Neural cell (in vitro differentiated cells): ENCODE data around the gene PPP6R1. TPM values are rescaled to one million over a fixed set of nuclear protein-coding genes. Genes with fewer than 3 reads are reported as not detected.

Experiments used
- H2AFZ ChIP-seq: fragments of 200-600, 300-800 bp; sonication (generic), shearing (Covaris generic); 2 replicates; pipeline ENCODE4 v1.6.0; 2014; ENCODE audit warnings: low read depth, mild to moderate bottlenecking, antibody characterized with exemption, low read length, moderate library complexity
- H3F3A ChIP-seq: fragments of 200-600 bp; shearing (Covaris generic); 2 replicates; pipeline ENCODE4 v1.6.1; 2016; ENCODE audit warnings: mild to moderate bottlenecking, moderate library complexity, mixed read lengths, antibody characterized with exemption, low read length; ENCODE audit not compliant: insufficient read depth, poor library complexity, severe bottlenecking
- H3K27ac ChIP-seq: fragments of 200-600, 300-800 bp; sonication (generic), shearing (Covaris generic); 2 replicates; pipeline ENCODE4 v1.5.1; 2014; ENCODE audit warnings: mild to moderate bottlenecking, low read length, moderate library complexity
- H3K27me3 ChIP-seq: fragments of 300-800, 200-600 bp; sonication (generic), shearing (Covaris generic); 2 replicates; pipeline ENCODE4 v1.6.0; 2014; ENCODE audit warnings: mild to moderate bottlenecking, low read depth, low read length, moderate library complexity; ENCODE audit not compliant: insufficient read depth
- H3K36me3 ChIP-seq: fragments of 300-800, 200-600 bp; sonication (generic), shearing (Covaris generic); 2 replicates; pipeline ENCODE4 v1.5.1; 2014; ENCODE audit warnings: mild to moderate bottlenecking, antibody characterized with exemption, low read length, moderate library complexity; ENCODE audit not compliant: insufficient read depth
- H3K4me2 ChIP-seq: fragments of 300-800, 200-600 bp; sonication (generic), shearing (Covaris generic); 2 replicates; pipeline ENCODE4 v1.6.0; 2014; ENCODE audit warnings: mild to moderate bottlenecking, low read length
- H3K4me3 ChIP-seq: fragments of 300-800, 200-600 bp; sonication (generic), shearing (Covaris generic); 2 replicates; pipeline ENCODE4 v1.5.1; 2014; ENCODE audit warnings: mild to moderate bottlenecking, low read length, moderate library complexity
- H3K79me2 ChIP-seq: fragments of 200-600 bp; shearing (Covaris generic); replicated peaks from 2 replicates; pipeline ENCODE4 v1.6.0; 2014; ENCODE audit warnings: mild to moderate bottlenecking, low read length, moderate library complexity; ENCODE audit not compliant: insufficient read depth
- H3K9ac ChIP-seq: fragments of 300-800, 200-600 bp; sonication (generic), shearing (Covaris generic); 2 replicates; pipeline ENCODE4 v1.6.1; 2016; ENCODE audit warnings: mild to moderate bottlenecking, low read length, mixed read lengths
- H3K9me2 ChIP-seq: fragments of 200-600 bp; shearing (Covaris generic); 2 replicates; pipeline ENCODE4 v1.6.1; 2016; ENCODE audit warnings: mild to moderate bottlenecking, low read length, mixed read lengths; ENCODE audit not compliant: insufficient read depth
- H3K9me3 ChIP-seq: fragments of 200-600, 300-800 bp; sonication (generic), shearing (Covaris generic); 2 replicates; pipeline ENCODE4 v1.6.1; 2016; ENCODE audit warnings: mild to moderate bottlenecking, mixed run types, low read length, moderate library complexity, mixed read lengths
- H4K20me1 ChIP-seq: fragments of 200-600 bp; shearing (Covaris generic); 2 replicates; pipeline ENCODE4 v1.6.1; 2016; ENCODE audit warnings: mild to moderate bottlenecking, mixed run types; ENCODE audit not compliant: insufficient read depth
- CTCF ChIP-seq: fragments of 450-650 bp; IDR thresholded peaks from 2 replicates; pipeline ENCODE4 v1.5.1; 2014; ENCODE audit warnings: antibody characterized with exemption, mild to moderate bottlenecking, moderate library complexity; ENCODE audit not compliant: poor library complexity, severe bottlenecking
- EP300 ChIP-seq: fragments of 450-650 bp; conservative IDR thresholded peaks from 2 replicates; pipeline ENCODE4 v1.6.1; 2014; ENCODE audit warnings: antibody characterized with exemption, mild to moderate bottlenecking, moderate library complexity; ENCODE audit not compliant: poor library complexity, severe bottlenecking
- EZH2 ChIP-seq: fragments of 200-600, 300-800 bp; shearing (Covaris generic), sonication (generic); IDR thresholded peaks from 2 replicates; pipeline ENCODE4 v1.6.1; 2014; ENCODE audit warnings: antibody characterized with exemption, low read length, borderline replicate concordance, mild to moderate bottlenecking; ENCODE audit not compliant: insufficient read depth, poor library complexity, severe bottlenecking
- MXI1 ChIP-seq: fragments of 450-650 bp; conservative IDR thresholded peaks from 2 replicates; pipeline ENCODE4 v1.6.1; 2014; ENCODE audit warnings: antibody characterized with exemption, mild to moderate bottlenecking; ENCODE audit not compliant: poor library complexity, severe bottlenecking
- POLR2AphosphoS5 ChIP-seq: IDR thresholded peaks from 2 replicates; pipeline ENCODE4 v1.6.1; 2012
- RAD21 ChIP-seq: fragments of 450-650 bp; conservative IDR thresholded peaks from 2 replicates; pipeline ENCODE4 v1.6.1; 2014; ENCODE audit warnings: antibody characterized with exemption, mild to moderate bottlenecking, moderate library complexity
- REST ChIP-seq: IDR thresholded peaks from 2 replicates; pipeline ENCODE4 v1.6.1; 2012; ENCODE audit warnings: borderline replicate concordance
- SMC3 ChIP-seq: fragments of 450-650 bp; conservative IDR thresholded peaks from 2 replicates; pipeline ENCODE4 v1.6.1; 2014; ENCODE audit warnings: antibody characterized with exemption, mild to moderate bottlenecking, moderate library complexity; ENCODE audit not compliant: poor library complexity
- TAF1 ChIP-seq: IDR thresholded peaks from 2 replicates; pipeline ENCODE4 v1.6.1; 2012; ENCODE audit warnings: low read depth
- polyA plus RNA-seq: library from polyadenylated mRNA; depleted of rRNA; stranded (reverse); fragments of >200 nt; gene quantifications from 2 replicates; pipeline ENCODE4 v1.2.3, GENCODE V29; 2014

Gene PPP6R1
- polyA plus RNA-seq, 1 donor from 2014 or later = 20.0 TPM

- Histone ChIP-seq H3K9me3 (no peaks in the 10 kb centered on the region), H2AFZ (no peak overlapping the region), H3K79me2 (no peaks in the 10 kb centered on the region), H3K4me3 (no peak overlapping the region), H3K27ac (no peak overlapping the region), H3K27me3 (no peaks in the 10 kb centered on the region), H3K36me3 (no peaks in the 10 kb centered on the region), H3K9ac (no peak overlapping the region), H3F3A (no peaks in the 10 kb centered on the region), H3K4me2 (no peak overlapping the region), H4K20me1 (no peaks in the 10 kb centered on the region), H3K9me2 (no peaks in the 10 kb centered on the region)
- no peak for TF ChIP-seq REST
- TF ChIP-seq RAD21 = no peak
- TF ChIP-seq EZH2 = no peak
- TF ChIP-seq MXI1 = no peak
- TF ChIP-seq TAF1 = no peak
- no peak for TF ChIP-seq CTCF
- no peak for TF ChIP-seq SMC3
- TF ChIP-seq EP300 = no peak
- no peak for TF ChIP-seq POLR2AphosphoS5
Measured at GRCh38 chr19:55297267-55297666, 38.5 kb upstream of the PPP6R1 start.

GRCh38 chr19:55289117-55289796, 30.4 kb upstream of the PPP6R1 start:
- Histone ChIP-seq H3K4me2 (no peak overlapping the region), H3F3A (no peaks in the 10 kb centered on the region), H3K9me3 (no peaks in the 10 kb centered on the region), H3K4me3 (no peak overlapping the region), H3K27me3 (no peaks in the 10 kb centered on the region), H4K20me1 (no peaks in the 10 kb centered on the region), H3K9ac (no peak overlapping the region), H3K27ac (no peak overlapping the region), H3K9me2 (no peaks in the 10 kb centered on the region), H2AFZ (no peak overlapping the region), H3K79me2 (peaks cover 14% of the 10 kb centered on the region), H3K36me3 (peaks cover 4% of the 10 kb centered on the region)
- TF ChIP-seq EZH2 (no peak), EP300 (no peak), SMC3 (no peak), CTCF (no peak), RAD21 (no peak), TAF1 (no peak), MXI1 (no peak), REST (no peak), POLR2AphosphoS5 (no peak)
